GM19239 (cell line): ENCODE measurements around the gene PPFIBP1.

Experiments used
- DNase-seq: peaks from one replicate; pipeline ENCODE4 v3.0.0; 2011; ENCODE audit warnings: low spot score; ENCODE audit not compliant: insufficient read length
- FAIRE-seq: peaks from 2 replicates; lab custom pipeline; 2011; peaks lifted over from hg19 to GRCh38; lab: Jason Lieb, UNC

Gene PPFIBP1

DNA sequence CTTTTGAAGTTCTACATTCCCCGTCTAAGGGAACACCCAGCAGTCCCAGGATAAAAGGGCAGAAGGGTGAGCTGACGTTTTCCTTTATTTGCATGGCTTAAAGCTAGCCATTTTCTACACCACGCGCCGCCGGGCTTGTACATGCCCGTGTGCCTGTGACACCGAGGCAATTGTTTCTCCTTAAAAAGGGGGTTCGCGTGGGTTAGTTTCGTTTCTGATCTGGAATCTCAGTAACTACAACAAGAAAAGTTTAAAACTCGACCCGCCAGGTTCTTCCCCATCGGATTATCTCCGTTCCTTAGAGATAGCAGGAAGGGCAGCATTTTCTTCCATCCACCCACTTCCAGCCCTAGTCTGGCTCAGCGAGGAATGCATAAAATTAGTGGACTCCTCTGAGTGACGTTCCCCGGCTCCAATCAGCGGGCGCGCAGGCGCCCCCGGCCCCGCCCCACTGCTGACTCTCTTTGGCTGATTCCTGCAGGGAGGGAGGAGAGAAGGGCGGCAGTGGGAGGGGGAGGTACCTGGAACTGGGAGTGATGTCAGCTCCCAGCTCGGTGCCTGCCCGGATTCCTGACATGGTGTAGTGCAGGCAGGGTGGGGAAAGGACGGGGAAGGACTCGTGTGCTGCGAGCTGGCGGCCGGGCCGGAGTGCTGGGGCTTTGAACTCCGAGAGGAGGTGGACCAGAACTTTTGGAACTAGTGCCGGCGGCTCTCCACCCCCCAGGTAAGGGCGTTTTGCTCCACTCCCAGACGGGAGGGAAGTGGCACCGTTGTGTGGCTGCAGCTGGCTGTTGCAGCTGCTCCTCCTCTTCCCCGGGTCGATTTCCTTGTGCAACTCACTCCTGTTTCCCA lies at the start of gene PPFIBP1:
Gene PPFIBP1 (plus strand): TSS at position 565 of the 852 bp plus-strand sequence. CDS start 109,191 bp downstream, outside the sequence.
- DNase-seq: peak; percentile 84
- FAIRE-seq: peak; percentile 96

DNA sequence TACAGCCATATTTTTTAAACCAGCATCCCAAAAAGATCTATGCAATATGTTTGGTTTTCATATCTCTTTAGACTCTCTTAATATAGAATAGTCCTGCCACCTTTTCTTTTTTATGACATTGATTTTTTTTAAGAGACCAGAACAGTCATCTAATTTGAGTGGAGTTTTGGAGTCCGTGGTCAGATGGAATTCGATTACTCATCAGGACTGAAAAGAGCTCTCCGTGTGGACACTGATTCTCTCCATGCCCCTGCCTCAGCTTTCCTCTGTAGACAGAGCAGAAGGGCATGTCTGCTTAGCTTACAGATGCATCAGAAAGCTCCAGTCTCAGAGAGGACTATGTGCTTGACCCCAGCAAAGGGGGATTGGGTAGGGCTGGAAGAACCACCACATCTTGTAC lies 49.7 kb upstream of the PPFIBP1 start:
- FAIRE-seq (no peak), DNase-seq (no peak)

DNA sequence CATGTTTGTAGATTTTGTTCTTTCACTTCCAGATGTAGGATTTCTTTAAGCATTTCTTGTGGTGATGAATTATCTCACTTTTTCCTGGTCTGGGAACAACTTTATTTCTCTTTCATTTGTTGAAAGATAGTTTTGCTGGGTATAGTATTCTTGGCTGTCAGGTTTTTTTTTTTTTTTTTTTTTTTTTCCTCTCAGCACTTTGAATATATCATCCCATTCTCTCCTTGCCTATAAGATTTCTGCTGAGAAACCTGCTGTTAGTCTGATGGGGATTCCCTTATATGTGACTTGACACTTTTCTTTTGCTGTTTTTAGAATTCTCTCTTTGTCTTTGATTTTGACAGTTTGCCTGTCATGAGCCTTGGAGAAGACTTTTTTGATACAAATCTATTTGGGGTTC lies 47.0 kb upstream of the PPFIBP1 start:
- DNase-seq (no peak), FAIRE-seq (no peak)

DNA sequence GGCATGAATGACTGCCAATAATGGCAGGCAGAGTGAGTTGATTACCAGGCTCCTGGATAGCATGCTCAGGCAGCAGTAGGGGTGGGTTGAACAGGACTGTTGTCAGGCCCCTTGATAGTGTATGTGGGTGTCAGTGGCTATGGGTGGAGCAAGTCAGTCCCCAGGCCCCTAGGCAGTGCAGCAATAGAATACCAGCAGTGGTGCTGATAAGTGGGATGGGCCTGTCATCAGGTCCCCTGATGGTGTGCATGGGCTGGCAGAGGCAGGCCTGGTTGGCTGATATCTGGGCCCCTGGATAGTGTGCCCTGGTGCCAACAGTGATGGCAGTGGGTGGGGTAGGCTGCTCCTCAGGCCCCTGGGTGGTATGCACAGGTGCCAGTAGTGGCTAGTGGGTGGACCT lies 45.1 kb upstream of the PPFIBP1 start:
- DNase-seq (no peak), FAIRE-seq (no peak)

DNA sequence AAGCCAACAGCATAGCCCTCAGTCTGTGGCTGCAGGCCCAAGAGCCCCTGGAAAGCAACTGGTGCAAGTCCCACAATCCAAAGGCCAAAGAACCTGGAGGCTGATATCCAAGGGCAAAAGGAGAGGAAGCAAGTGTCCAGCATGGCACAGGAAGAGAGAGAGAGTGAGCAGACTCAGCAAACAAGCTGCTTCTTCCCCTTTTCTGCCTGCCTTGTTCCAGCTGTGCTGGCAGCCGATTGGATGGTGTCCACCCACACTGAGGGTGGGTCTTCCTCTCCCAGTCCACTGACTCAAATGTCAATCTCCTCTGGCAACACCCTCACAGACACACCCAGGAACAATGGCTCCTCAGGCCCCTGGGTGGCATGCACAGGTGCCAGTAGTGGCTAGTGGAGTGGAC lies 44.0 kb upstream of the PPFIBP1 start:
- FAIRE-seq (no peak), DNase-seq (no peak)

DNA sequence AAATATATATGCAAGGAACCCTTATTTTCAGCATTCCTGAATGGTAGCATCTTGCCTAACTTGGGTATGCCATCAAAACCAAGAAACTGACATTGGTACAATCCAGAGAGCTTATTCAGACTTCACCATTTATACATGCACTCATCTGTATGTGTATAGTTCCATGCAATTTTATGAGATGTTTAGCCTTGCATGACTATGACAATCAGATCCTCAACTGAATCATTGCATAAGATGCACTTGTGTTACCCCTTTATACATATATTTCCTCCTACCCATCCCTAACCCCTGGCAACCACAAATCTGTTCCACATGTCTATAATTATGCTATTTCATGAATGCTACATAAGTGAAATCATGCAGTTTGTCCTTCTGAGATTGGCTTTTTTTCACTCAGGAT lies 37.0 kb upstream of the PPFIBP1 start:
- no peak for DNase-seq
- no peak for FAIRE-seq

DNA sequence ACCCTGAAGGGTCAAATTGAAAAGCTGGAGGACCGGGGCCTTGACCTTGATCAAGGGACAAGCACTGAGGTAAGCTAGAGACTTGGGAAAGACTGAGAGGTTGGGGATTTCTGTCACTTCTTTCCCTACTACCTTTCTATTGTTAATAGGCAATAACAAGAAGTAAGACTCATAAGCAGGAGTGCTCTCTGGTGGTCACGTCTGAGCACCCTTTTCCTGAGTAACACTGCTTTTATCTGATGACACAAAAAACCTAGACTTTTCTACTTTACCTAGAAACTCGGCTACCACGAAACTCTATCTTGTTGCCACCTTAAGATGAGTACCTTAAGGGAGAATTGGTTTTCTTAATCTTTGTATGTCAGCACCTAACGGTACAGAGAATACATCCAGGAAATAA lies 35.5 kb upstream of the PPFIBP1 start:
- peak; percentile 31 for FAIRE-seq
- no peak for DNase-seq

DNA sequence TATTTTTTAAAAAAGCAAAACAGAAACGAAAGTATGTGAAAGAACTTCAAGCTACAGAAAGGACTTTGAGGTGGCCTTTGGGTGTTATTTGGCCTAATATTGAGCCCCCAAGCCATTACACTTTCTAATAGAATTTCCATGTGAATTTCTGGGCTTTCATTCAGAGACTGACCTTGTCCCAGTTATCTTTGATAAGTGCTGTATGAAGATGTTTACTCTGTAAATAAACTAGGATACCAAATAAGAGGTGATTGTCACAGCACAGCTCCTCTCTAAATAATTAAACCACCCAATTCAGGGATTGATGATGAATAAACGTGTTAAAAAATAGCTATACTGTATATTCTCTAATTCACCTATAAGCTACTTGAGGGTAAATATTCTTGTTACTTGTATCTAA lies 32.8 kb upstream of the PPFIBP1 start:
- FAIRE-seq (no peak), DNase-seq (no peak)

DNA sequence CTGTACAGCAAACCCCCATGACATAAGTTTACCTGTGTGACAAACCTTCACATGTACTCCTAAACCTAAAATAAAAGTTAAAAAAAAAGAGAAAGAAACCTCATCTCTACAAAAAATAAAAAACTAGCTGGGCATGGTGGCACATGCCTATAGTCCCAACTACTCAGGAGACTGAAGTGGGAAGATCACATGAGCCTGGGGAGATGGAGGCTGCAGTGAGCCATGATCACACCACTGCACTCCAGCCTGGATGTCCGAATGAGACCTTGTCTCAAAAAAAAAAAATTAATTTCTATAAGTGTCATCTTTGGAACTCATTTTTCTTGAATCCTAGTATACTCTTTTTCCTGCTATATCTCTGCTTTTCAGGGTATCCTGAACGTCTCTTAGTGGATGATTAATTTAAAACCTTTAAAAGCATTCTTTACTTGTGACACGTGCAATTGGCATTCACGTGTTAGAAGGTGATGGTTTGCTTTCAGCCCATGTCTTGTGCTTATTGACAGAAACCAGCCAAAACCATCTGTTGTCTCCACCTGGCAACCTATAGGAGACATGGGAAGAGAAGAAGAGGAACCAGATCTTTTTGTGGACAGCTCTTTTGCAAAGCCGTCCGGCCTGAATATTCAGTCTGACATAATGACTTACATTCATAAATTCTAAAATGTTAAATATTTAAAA lies 30.6 kb upstream of the PPFIBP1 start:
- FAIRE-seq: no peak
- no peak for DNase-seq

DNA sequence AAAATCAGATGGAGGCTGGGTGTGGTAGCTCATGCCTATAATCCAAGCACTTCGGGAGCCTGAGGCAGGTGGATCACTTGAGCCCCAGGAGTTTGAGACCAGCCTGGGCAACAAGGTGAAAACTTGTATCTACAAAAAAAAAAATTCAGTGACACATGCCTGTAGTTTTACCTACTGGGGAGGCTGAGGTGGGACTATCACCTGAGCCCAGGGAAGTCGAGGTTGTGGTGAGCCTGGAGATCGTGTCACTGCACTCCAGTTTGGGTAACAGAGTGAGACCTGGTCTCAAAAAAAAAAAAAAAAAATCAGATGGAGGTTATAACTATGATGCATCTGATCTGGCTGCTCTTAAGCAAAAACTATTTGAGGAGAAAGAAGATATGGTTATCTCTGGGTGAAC lies 26.6 kb upstream of the PPFIBP1 start:
- DNase-seq (no peak), FAIRE-seq (no peak)

DNA sequence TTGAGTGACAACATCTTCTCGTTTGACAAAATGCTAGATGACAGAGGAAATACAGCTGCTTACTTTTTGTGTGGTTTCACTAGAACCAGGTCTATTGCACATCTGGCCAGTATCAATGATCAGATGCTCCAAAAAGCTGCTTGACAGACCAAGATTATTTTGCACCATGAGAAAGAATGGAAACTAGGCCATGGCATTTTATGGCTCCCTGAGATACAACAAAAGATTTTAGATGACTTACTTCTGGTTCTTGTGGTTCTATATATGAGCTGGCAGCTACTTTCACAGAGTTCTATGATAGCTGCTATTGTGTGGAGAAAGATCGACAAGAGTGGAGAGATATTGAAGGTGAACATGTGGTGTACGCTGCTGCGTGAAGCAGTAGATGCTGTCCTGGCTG lies 25.9 kb upstream of the PPFIBP1 start:
- DNase-seq: no peak
- FAIRE-seq: no peak

DNA sequence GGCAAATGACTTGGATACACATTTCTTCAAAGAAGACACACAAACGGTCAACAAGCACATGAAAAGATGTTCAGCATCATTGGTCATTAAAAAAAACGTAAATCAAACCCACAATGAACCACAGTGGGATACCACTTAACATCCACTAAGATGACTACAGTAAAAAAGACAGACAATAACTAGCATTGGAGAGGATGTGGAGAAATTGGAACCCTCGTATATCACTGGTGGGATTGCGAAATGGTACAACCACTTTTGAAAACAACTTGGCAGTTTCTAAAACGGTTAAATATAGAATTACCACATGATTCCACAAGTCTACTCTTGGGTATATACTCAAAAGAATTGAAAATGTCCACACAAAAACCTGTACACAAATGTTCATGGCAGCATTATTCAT lies 25.2 kb upstream of the PPFIBP1 start:
- DNase-seq: no peak
- FAIRE-seq: no peak

DNA sequence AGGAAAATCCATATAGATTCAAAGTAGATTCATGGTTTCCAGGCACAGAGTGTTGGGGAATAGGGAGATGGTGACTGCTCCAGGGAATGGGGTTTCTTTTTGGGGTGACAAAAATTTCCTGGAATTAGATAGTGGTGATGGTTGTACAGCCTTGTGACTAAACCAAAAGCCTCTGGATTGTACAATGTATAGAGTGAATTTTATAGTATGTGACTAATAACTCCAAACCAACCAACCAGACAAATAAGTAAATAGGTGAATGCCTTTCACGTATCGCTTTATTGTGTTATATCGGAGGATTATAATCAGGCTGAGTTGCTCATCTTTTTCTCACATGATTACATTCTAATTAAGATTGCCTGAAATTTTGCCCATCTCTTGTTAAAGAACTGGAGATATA lies 24.6 kb upstream of the PPFIBP1 start:
- no peak for DNase-seq
- no peak for FAIRE-seq

DNA sequence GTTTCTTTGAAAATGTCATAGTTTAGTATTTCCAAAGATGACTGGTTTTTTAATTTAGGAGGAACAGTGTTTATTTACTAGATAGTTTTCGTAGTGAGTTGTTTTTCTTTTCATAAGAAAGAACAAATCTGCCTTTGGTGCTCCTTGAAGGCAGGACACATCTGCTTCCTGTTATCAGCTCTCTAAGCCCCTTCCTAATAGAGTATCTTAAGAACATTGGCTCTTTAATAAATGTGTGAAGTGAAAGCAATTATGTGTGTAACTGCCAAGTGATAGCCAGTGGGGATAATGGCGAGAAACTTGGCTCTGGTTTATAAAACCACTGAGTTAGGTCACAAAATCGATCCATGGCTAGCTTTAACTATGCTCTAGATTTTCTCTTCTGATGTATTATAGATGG lies 23.5 kb upstream of the PPFIBP1 start:
- DNase-seq: no peak
- no peak for FAIRE-seq

DNA sequence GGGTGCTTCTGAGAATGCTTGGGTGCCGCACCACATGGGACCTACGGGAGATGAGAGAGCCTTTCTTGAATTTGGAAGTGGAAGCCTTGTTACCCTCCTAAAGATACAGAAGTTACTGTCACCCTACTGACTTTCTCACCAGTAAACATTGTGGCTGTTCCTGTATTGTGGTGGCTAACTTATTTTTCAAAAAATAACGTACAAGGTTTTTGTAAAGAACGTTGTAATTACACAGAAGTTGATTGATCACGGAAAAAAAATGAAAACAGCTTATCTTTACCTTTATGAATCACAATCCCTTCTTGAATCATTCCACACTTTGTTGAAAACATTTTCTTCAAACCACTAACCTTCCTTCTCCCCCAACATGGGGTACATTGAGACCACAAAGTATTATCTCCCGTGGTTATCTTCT lies 22.0 kb upstream of the PPFIBP1 start:
- no peak for FAIRE-seq
- DNase-seq: no peak

DNA sequence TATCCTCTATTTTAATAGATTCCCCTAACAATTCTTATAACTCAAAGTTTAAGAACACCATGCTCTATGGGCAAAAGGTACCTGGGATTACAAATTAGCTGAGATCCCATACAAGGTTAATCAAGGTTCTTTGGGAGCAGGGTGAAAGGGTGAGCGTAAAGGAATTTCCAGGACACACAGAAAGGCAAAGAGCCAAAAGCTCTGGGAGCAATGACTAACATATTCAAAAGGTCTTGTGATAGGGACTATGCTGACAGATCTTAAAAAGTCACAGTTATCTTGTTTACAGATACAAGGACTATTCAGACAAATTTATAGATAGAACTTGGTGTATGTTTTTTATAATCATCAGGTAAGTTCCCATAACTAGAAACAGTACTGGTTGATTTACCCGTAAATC lies 19.5 kb upstream of the PPFIBP1 start:
- DNase-seq: no peak
- FAIRE-seq: no peak

DNA sequence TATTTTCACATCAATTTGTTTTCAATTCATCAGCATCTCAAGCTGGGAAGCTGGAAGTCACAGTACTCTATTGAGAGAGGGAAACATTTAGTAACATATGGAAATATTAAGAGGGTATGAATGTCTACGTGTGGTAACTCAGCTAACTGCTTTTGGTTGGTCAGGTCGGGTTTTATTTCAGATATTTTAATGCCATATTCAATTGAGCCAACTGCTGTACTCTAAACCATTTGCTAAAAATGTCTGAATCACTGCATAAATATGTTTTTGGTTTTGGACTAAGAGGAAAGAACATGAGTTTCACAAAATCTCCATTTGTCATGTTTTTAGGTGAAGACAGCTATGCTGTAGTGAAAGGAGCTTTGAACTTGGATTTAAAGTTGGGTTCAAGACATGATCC lies 18.9 kb upstream of the PPFIBP1 start:
- FAIRE-seq (no peak), DNase-seq (no peak)

DNA sequence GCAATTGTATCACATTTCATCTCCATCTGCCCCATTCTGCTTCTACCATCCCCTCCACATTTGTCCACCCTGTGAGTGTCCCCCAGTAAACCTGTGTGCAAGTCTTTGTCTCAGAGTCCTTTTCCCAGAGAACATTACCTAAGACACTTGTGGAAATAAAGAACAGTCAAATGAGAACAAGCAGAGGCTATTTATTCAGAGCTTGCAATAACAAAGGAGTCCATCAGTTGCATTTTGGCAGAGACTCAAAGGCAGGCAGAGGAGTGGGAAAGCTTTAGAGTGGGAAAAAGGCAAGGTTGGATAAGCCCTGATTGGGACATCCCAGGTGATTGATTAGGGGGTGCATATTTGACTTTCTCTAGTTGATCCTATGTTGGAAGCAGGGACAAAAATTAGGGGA lies 18.2 kb upstream of the PPFIBP1 start:
- FAIRE-seq: no peak
- no peak for DNase-seq

DNA sequence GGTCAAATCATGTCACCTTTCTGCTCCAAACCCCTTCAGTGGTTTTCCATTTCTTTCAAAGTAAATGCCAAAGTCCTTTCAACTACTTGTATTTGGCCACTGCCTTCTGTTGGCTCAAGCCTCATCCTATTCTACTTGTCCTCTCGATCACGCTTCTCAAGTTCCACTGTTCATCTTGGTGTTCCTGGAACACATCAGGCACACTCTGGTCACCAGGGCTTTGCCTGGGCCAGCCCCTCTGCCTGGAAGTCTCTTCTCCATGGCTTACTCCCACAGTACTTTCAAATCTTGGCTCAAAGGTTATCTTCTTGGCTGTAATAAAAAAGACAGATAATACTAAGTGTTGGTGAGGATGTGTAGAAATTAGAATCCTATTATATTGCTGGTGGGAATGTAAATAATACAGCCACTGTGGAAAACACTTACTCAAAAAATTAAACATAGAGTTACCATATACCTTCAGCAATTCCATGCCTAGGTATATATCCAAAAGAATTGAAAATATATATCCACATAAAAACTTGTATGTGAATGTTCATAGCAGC lies 17.3 kb upstream of the PPFIBP1 start:
- DNase-seq: no peak
- FAIRE-seq: no peak

DNA sequence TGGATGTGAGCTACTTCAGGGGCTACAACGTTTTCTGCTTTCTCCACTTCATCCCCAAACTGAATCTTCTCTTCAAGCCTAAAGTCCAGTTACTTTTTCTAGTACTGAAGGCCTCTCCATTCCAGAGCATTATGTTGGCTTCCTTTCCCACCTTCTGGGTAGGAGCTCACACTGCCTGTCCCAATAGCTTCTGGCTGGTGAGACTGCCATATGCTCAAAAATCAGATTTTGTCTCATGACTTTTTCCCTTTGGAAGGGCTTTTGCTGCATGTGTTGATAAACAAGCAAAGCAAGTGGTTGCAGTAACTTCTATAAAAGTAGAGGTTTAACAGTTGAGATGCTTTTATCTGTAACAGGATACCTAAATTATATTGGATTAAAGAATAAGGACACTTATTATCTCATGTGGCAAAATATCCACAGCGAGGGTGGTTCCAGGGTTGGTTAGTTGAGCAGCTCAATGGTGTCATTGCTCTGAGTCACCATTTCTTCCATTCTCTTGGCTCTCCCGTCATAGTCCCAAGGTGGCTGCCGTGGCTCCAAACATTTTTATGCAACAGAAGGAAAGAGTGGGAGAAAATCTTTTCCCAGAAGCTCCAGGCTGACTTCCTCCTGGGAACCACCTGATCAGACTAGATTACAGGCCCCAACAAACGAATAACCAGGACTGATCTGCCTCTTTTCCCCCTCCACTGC lies 15.1 kb upstream of the PPFIBP1 start:
- no peak for DNase-seq
- no peak for FAIRE-seq
